Measurements from ENCODE around the gene ADAMTS15. TPM values are rescaled to one million over a fixed set of nuclear protein-coding genes. Genes with fewer than 3 reads are reported as not detected.

The ADAMTS15 gene
- total RNA-seq, 1 donor from 2014 or later = 13.8 TPM

GRCh38 chr11:130471731-130472433, 23.4 kb downstream of the ADAMTS15 start:
- no peak overlapping the region for H3K4me3 Mint-ChIP-seq (ENCODE audit: unreplicated experiment)
- H3K27ac Mint-ChIP-seq (ENCODE audit: unreplicated experiment) = no peak overlapping the region
- H3K9me3 Mint-ChIP-seq (ENCODE audit: unreplicated experiment) = no peaks in the 10 kb centered on the region
- FAIRE-seq (no peak), DNase-seq (ENCODE audit: low read depth) (no peak)
- Histone ChIP-seq H3K27ac (ENCODE audit: low read depth, low read length) (no peak overlapping the region), H3K9ac (ENCODE audit: low read length) (no peak overlapping the region), H2AFZ (ENCODE audit: low read depth, low read length) (no peak overlapping the region), H3K36me3 (ENCODE audit: insufficient read depth, low read length) (peaks cover 1% of the 10 kb centered on the region), H3K27me3 (ENCODE audit: insufficient read depth, low read length) (no peaks in the 10 kb centered on the region), H3K9me3 (ENCODE audit: insufficient read depth, low read depth, low read length) (no peaks in the 10 kb centered on the region), H4K20me1 (ENCODE audit: insufficient read depth, low read length) (no peaks in the 10 kb centered on the region), H3K4me3 (ENCODE audit: insufficient read depth, low read depth, low read length) (no peak overlapping the region), H3K4me1 (ENCODE audit: insufficient read depth, low read length) (peaks cover 9% of the 10 kb centered on the region), H3K4me2 (ENCODE audit: low read length) (no peak overlapping the region), H3K79me2 (ENCODE audit: insufficient read depth, low read length) (no peaks in the 10 kb centered on the region)
- peaks cover 15% of the 10 kb centered on the region for H3K4me1 Mint-ChIP-seq (ENCODE audit: low read depth, unreplicated experiment)
- TF ChIP-seq CTCF (IDR thresholded peaks at IDR 0.05; ENCODE audit: insufficient read depth, low read depth, low read length) (no peak), EZH2 (IDR thresholded peaks at IDR 0.05; ENCODE audit: insufficient read depth, low read length) (no peak)
- H3K27me3 Mint-ChIP-seq (ENCODE audit: low read depth, unreplicated experiment) = peaks cover 19% of the 10 kb centered on the region
- peaks cover 8% of the 10 kb centered on the region for H3K36me3 Mint-ChIP-seq (ENCODE audit: low read depth, unreplicated experiment)

GRCh38 chr11:130472434-130472961, 24.1 kb downstream of the ADAMTS15 start:
- no peak for TF ChIP-seq EZH2 (IDR thresholded peaks at IDR 0.05; ENCODE audit: insufficient read depth, low read length)
- TF ChIP-seq CTCF (IDR thresholded peaks at IDR 0.05; ENCODE audit: insufficient read depth, low read depth, low read length) = no peak
- no peak overlapping the region for H3K4me3 ChIP-seq (ENCODE audit: insufficient read depth, low read depth, low read length)
- no peak for DNase-seq (ENCODE audit: low read depth)
- H3K9me3 ChIP-seq (ENCODE audit: insufficient read depth, low read depth, low read length) = no peaks in the 10 kb centered on the region
- no peak overlapping the region for H2AFZ ChIP-seq (ENCODE audit: low read depth, low read length)
- H3K4me2 ChIP-seq (ENCODE audit: low read length) = no peak overlapping the region
- FAIRE-seq = no peak
- Mint-ChIP-seq H3K4me1 (ENCODE audit: low read depth, unreplicated experiment) (peaks cover 15% of the 10 kb centered on the region), H3K9me3 (ENCODE audit: unreplicated experiment) (no peaks in the 10 kb centered on the region), H3K36me3 (ENCODE audit: low read depth, unreplicated experiment) (peaks cover 8% of the 10 kb centered on the region), H3K27ac (ENCODE audit: unreplicated experiment) (no peak overlapping the region), H3K4me3 (ENCODE audit: unreplicated experiment) (no peak overlapping the region), H3K27me3 (ENCODE audit: low read depth, unreplicated experiment) (peaks cover 19% of the 10 kb centered on the region)
- no peaks in the 10 kb centered on the region for H4K20me1 ChIP-seq (ENCODE audit: insufficient read depth, low read length)
- H3K9ac ChIP-seq (ENCODE audit: low read length) = no peak overlapping the region
- H3K4me1 ChIP-seq (ENCODE audit: insufficient read depth, low read length) = peaks cover 11% of the 10 kb centered on the region
- H3K27me3 ChIP-seq (ENCODE audit: insufficient read depth, low read length) = no peaks in the 10 kb centered on the region
- H3K36me3 ChIP-seq (ENCODE audit: insufficient read depth, low read length) = no peaks in the 10 kb centered on the region
- H3K27ac ChIP-seq (ENCODE audit: low read depth, low read length) = no peak overlapping the region
- H3K79me2 ChIP-seq (ENCODE audit: insufficient read depth, low read length) = no peaks in the 10 kb centered on the region
